HG02943 (cell line): ENCODE results near the gene CCDC28A.
"Not testable (repeated sequence)": the region's sequence is repeated elsewhere in the genome, so short reads cannot be mapped to it uniquely, and the experiment has no call there.

Experiments
- ATAC-seq: cut with Tn5 transposase; IDR thresholded peaks from one replicate; pipeline ENCODE4 v1.9.1; 2021; ENCODE audit warnings: mild to moderate bottlenecking, low read depth, moderate library complexity; ENCODE audit not compliant: unreplicated experiment

Gene CCDC28A

DNA sequence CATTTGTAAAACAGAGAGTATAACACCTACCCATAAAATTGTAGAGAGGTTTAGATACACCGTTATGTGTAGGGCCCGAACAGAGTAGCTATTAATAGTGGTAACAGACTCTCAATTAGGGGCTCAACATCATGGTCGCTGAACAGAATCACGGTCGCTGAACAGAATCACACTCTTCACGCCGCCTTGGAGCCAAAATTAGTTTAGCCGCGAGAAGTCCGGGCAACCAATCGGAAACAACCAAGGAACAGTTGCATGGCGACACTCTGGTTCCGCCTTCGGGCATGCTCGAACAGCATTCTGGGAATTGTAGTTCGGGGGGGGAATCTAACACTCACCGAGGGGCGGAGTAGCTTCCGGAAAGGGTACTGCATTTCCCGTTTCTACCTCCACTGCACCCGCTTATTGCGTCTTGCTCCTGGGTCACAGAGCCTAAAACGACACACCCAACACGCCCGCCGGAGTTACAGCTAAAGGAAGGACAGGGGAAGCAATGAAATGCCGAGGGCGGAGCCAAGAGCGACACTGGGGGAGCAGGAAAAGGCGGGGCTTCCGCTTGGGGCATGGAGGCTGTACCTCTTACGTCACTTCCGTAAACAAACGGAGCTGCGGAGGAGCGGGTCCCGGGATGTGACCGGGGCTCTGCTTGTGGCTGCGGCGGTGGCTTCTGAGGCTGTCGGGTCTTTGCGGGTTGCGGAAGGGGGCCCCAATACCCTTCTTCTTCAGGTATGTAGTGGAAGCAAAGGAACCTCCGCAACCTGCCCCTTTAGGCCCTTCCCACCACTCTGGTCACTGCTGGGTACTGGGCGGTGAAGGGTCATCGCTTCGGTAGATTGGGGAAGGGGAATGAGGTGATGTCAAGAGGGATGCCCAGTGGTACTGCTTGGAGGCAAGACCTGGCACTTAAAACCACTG is at the start of gene CCDC28A:
Gene CCDC28A (plus strand): TSS at position 593 of the 915 bp plus-strand sequence. CDS start 2,352 bp downstream, outside the sequence.
- peak; percentile 95 for ATAC-seq

DNA sequence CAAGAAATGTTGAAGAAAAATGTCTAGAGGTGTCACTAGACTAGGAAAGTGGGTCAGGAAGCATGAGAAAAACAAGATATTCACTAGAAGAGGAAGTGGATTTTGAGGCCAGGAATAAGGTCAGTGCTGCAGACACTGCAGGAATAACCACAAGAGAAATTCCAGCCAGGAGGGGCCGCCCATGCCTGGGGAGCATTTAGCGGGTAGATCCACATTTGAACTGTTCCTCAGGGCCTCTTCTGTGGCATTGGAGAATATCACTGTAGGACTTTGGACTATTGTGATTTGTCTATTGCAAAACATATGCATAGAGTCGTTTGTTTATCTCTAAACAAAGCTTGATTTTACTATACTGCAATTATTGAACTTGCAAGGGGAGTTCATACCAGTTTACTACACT is 49.6 kb upstream of the CCDC28A start:
- no peak for ATAC-seq

DNA sequence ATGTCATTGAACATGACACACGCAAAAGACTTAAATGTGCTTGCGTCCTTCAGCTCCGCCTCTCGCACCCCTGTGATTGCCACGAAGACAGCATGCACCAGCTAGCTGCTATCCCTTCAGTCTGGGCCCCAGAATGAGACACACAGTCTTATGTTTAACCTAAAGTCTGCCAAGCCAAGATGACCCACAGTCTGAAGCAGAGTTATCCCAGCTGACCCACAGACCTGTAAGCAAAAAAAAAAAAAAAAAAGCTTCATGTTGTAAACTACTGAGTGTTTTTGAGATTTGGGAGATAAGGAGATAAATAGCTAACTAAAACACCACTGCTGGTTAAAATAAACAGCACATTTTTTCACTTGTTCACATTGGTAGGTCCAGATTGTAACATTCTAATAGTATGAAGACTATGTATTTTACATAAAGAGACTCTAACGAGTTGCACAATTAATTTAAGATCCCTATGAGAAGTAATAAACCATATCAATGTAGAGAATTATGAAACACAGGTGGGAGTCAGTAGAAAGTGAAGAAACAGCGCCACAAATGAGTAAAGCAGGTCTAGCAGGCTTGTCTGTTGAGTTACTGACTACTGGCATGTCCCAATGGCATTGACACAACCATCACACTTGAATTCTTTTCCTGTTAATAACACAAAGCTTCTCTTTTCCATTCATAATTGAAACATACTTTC is 47.4 kb upstream of the CCDC28A start:
- ATAC-seq, result no peak

DNA sequence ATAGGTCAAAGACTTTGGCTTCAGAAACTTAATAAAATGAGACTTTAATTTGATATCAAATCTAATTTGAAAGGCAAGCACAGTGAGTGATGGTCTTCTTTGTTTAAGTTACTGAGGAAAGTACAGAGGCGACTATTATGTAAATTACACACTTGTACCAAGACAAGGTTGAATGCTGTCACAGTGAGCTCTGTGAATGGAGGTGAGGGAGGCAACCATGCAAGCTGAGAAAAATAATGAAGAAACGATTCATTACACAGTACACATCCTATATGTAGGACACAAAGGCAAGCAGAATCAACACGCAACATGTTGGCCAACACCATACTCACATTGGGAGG is 46.8 kb upstream of the CCDC28A start:
- ATAC-seq, result no peak

DNA sequence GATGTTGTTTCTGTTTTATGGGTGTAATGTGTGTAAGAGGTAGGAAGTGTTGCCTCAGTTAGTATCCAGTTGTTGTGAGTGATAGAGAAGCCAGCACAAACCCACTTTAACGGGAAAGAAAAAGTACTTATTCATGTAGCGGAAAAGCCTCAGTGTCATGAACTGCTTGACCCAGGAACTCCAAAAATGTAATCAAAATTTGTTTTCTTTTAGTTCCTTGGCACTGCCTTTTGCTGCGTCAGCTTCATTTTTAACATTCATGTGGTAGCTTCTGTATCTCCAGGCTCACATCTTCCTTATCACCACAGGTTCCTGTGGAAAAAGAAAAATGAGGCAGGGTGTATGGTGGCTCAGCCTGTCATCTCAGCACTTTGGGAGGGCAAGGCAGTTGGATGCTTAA is 46.4 kb upstream of the CCDC28A start:
- no peak for ATAC-seq

DNA sequence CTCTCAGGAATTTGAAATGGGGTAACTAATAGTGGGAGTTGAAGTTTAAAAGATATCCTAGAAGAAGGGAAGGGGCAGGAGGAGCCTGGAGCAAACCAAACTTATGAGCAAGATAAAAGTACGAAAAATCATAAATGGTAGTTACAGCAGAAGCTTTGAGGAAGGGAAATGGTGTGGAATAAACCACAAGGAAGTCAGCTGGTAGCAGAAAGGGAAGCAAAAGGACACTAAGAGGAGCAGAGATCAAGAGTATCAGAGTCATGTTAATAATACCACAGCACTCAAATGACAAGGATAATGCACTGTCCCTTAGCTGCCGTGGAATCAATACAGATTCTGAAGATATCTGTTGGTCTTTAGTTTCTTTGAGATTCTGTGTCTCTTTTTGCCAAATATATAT is 44.9 kb upstream of the CCDC28A start:
- no peak for ATAC-seq

DNA sequence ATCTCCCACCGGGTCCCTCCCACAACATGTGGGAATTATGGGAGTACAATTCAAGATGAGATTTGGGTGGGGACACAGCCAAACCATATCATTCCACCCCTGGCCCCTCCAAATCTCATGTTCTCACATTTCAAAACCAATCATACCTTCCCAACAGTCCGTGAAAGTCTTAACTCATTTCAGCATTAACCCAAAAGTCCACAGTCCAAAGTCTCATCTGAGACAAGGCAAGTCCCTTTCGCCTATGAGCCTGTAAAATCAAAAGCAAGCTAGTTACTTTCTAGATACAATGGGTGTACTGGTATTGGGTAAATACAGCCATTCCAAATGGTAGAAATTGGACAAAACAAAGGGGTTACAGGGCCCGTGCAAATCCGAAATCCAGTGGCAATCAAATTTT is 43.5 kb upstream of the CCDC28A start:
- ATAC-seq, result not testable (repeated sequence)

DNA sequence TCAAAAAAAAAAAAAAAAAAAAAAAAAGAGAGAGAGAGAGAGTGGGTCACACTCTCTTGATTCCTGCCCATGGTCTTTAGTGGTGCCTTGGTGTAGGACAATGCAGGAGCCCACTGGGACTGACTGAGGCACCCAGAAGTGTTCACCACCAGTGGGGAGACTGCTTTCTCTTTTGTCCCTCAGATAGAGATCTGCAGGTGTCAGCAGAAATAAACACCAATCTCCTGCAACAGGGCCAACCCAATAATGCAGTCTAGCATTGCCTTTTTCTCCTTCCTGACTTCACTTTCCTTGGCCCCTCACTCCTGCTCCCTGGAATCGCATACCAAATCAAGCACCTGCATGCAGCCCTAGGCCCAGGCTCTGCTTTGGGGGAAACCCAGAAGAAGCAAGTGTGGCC is 39.0 kb upstream of the CCDC28A start:
- no peak for ATAC-seq

DNA sequence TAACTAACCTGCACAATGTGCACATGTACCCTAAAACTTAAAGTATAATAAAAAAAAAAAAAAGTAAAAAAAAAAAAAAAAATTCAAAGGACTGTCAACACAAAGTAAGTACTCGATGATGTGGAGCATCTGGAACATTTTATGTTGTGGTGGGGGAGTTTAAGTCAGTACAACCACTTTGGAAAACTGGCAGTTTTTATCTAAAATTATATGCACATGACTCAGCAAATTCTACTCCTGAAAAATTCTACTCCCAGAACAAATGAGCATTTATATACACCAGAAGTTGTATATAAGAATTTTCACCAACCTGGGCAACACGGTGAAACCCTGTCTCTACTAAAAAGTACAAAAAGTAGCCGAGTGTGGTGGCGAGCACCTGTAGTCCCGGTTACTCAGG is 36.9 kb upstream of the CCDC28A start:
- ATAC-seq, result no peak

DNA sequence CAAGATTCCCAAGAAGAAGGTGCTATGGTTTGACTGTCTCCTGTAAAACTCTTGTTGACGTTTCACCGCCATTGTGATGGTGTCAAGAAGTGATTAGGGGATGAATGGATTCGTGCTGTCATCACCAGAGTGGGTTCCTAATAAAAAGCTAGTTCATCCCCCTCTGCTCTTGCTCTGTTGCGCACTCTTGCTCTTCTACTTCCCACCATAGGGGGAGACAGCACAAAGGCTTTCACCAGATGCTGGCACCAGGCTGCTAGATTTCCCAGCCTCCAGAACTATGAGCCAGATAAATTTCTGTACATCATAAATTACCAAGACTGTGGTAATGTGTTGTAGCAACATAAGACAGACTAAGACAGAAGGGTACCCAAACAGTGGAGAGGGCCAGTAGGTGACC is 21.6 kb upstream of the CCDC28A start:
- ATAC-seq, result no peak

DNA sequence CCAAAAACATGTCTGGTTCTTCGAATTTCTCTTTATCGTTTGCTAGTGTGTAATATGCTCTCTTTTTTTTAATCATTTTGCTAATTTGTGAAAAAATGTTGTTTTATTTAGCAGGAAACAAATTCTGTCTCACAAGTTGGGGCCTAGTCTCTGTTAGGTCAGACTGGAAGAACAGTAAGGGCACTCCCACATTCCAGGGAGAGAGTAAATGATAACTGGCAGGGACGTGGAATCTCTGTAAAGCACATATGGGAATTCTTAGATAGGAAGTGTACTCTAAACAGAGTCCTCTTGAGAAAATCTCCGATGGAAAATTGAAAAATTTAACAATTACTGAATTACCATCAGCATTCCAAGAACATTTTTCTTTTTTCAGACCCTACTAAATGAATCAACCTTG is 16.4 kb upstream of the CCDC28A start:
- ATAC-seq, result no peak

DNA sequence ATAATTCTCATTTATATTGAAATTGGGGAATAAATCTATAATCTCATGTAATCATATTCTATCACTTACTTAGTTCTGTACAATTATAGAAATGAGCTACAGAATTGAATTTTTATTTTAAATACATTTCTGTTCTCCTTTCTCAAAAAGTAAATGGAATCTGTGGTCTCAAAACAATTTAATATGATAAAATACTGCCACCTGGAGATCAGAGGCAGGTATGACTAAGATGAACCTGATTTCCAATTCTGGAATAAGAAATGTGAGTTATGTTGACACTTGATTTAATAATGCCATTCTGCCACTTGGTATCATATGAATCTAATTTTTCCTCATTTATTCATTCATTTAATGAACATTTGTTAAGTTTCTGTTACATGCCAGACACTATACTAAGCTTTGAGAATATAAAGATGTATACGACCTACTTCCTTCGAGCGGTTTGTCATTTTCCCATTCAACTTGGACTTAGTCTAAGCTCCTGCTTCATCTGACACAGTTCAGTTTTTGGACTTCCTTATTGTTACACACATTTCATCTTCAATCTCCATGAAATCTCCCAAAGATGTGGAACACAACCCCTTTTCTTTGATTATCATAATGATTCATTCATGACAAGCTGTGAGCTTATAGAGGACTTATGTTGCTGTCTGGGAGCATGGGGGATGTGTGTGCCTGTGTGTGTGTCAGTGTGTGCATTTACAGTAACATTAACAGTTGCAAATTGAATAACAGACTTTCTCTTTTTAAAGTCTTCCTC is 7.5 kb upstream of the CCDC28A start:
- no peak for ATAC-seq

DNA sequence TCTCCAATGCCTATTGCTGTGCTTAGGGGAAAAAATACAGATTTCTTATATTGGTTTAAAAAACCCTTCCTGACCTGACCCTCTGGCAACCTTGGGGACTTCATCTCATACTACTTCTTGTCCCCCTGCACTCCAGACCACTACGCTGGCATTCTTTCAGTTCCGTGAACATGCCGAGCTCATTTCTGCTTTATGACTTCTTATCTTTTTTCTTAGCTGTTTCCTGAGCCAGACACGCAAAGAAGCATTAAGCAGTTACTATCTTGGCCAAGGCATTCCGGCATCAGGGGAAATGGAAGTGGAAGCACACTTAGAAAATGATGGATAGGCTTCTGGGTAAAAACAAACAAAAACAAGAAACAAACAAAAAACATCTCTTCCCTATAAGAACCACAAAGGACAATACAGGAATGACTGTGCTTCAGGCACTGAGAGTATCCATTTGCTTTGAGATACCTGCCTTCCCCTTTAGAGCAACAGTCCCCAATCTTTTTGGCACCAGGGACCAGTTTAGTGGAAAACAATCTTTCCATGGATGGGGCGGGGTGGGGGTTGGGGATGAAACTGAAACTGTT is 4.4 kb upstream of the CCDC28A start:
- no peak for ATAC-seq

DNA sequence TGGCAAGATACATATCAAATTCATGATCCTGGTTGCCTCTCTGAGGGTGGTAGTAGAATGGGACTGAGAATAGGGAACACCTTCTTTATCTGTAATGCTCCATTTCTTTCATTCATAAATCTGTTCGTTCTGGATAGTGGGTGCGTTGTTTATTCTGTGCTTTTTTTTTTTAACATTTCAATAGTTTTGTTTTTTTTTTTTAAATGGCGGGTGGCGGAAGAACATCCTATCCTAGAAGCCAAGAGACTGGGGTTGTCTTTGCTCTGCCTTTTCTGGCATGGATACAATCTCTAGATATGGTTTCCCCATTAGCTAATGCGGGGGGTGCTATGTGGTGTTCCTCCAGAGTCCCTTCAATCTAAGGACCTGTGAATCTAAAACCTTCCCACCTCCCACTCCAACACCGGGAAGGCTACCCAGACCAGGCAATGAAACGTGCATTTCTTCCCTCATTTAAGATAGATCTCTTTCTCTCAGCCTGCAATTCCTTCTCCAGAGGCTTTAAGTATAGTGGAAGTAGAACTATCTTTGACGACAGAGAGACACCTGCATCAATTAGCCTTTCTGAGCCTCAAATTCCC is 883 bp upstream of the CCDC28A start:
- no peak for ATAC-seq

DNA sequence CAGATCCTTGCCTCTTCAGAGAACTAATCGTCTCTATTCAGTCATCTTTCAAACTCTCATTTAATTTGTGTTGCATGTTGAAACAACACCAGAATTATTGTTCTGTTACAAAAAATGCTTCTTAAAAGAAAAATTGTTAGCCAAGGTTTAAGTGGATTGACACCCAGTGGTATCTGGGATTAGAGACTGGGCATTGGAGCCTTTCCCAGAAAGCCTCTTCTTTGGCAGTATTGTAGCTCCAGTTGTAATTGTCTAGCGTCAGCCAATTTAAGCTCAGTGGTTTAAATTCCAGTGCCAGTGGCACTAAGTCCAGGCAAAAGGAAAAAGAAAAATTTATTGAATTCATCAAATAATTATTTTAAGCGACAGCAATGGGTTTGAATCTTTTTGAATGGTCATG is 801 bp downstream of the CCDC28A start:
- ATAC-seq, result no peak

DNA sequence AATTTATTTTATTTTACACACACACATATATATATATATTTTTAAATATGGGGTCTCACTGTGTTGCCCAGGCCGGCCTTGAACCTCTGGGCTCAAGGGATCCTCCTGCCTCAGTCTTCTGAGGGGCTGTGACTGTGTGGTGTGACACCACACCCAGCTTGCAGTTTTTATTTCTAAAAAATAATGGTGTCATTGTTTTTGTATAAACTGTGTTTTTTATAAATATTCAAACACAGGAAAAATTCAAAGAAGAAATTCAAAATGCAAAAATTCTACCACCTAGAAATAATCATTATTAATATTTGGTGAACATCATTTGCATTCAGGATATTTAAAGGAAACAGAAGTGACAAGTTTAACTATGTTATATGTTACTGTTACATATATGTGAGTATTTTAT is 3.1 kb downstream of the CCDC28A start:
- no peak for ATAC-seq

DNA sequence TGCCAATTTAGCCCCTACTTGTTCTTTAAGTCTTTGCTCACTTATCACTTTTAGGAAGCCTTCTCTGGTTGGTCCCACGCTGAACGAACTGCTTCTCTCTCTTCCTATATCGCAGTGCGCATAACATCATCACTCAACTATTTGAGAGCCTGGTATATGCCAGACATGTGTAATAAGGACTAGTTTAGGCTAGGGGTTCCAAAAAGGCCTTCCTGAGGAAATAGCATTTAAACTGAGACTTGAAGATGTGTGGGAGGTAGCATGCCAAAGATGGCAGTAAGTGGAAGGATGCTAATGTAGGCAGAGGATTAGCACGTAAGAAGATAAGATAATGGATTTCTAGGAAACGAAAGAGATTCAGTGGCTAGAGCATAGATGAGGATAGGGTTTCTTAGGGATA is 4.8 kb downstream of the CCDC28A start:
- ATAC-seq, result no peak

DNA sequence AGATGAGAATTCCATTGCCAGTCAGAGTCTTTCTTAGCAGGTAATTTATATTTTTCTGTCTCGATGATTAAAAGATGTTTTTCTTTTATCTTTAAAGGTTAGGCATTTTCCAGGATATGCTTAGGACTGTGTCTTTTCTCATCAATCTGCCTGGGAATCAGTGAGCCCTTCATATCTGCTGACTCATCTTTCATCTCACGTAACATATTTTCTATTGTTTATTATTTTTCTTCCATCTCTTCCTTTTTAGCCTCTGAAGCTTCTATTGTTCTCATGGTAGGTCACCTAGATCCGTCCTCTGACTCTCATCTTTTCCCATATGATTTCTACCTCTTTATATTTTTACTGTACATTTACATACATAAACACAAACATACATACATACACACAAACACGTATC is 8.7 kb downstream of the CCDC28A start:
- no peak for ATAC-seq

DNA sequence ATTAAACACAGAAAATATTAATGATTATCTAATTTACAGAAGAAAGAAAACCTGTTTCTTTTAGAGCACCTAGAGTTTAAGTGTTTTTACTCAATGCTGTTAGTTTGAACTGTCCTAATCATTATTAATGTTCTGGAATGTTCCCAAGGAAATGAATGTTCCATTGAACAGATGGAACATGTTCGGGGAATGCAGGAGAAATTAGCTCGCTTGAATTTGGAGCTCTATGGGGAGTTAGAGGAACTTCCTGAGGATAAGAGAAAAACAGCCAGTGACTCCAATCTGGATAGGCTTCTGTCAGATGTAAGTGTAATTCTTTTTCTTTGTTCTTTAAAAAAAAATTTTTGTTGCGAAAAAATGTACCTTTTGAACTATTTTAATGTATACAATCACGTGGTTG is 11.5 kb downstream of the CCDC28A start:
- ATAC-seq, result no peak

DNA sequence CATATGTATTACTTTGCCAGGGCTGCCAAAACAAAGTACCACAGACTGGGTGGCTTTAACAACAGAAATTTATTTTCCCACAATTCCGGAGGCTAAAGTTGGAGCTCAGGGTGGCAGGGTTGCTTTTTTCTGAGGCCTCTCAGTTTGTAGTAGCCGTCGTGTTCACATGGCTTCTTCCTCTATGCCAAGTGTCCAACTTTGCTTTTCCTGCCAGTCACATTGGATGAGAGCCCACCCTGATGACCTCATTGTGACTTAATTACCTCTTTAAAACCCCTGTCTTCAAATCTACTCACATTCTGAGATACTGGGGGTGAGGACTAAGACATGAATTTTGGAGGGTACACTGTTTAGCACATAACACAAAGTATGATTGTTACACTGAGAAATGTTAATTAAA is 12.4 kb downstream of the CCDC28A start:
- ATAC-seq, result no peak

DNA sequence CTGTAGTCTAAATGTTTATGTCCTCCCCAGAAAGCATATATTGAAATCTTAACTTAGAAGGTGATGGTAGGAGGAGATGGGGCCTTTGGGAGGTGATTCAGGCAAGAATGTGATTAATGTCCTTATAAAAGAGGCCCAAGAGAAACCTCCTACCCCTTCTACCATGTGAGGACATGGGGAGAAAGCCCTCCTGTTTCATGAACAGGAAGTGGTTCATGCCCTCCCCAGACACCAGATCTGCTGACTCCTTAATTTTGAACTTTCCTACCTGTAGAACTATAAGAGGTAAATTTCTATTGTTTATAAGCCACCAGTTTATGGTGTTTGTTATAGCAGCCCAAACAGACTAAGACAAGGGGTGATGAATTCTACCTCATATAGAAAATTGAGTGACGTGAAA is 13.6 kb downstream of the CCDC28A start:
- ATAC-seq, result no peak
